LoVo (cell line): Measurements from ENCODE around the gene SPTBN1.

ENCODE experiments used
- DNase-seq: peaks from one replicate; pipeline ENCODE4 v3.0.0-alpha.2; 2016; ENCODE audit warnings: low spot score

The SPTBN1 gene

GRCh38 chr2:54591551-54591950 is 135.4 kb downstream of the SPTBN1 start:
- DNase-seq: no peak

- no peak for DNase-seq
These were observed 137.1 kb downstream of the SPTBN1 start for GRCh38 chr2:54593249-54593648.

- no peak for DNase-seq
These were observed 137.9 kb downstream of the SPTBN1 start for GRCh38 chr2:54594048-54594447.

- no peak for DNase-seq
These were observed 139.2 kb downstream of the SPTBN1 start for GRCh38 chr2:54595161-54595803.

GRCh38 chr2:54595999-54596902 is 140.1 kb downstream of the SPTBN1 start:
- no peak for DNase-seq

- DNase-seq: no peak
These were observed 141.2 kb downstream of the SPTBN1 start for GRCh38 chr2:54597153-54597848.

GRCh38 chr2:54598347-54599325 is 142.5 kb downstream of the SPTBN1 start:
- DNase-seq: no peak

- no peak for DNase-seq
These were observed 143.2 kb downstream of the SPTBN1 start for GRCh38 chr2:54599326-54599710.

GRCh38 chr2:54599914-54600313 is 143.8 kb downstream of the SPTBN1 start:
- DNase-seq: peak; percentile 29

GRCh38 chr2:54601339-54601738 is 145.2 kb downstream of the SPTBN1 start:
- DNase-seq: no peak

- DNase-seq: no peak
These were observed 146.7 kb downstream of the SPTBN1 start for GRCh38 chr2:54602736-54603322.

- DNase-seq: no peak
These were observed 147.2 kb downstream of the SPTBN1 start for GRCh38 chr2:54603357-54603756.

GRCh38 chr2:54603796-54604195 is 147.7 kb downstream of the SPTBN1 start:
- DNase-seq: no peak

GRCh38 chr2:54604871-54605270 is 148.7 kb downstream of the SPTBN1 start:
- DNase-seq: no peak

- DNase-seq: no peak
These were observed 149.7 kb downstream of the SPTBN1 start for GRCh38 chr2:54605836-54606235.

- DNase-seq: no peak
These were observed 150.3 kb downstream of the SPTBN1 start for GRCh38 chr2:54606393-54606958.

- no peak for DNase-seq
These were observed 152.1 kb downstream of the SPTBN1 start for GRCh38 chr2:54608224-54608623.

GRCh38 chr2:54609241-54609640 is 153.1 kb downstream of the SPTBN1 start:
- no peak for DNase-seq

- no peak for DNase-seq
These were observed 153.5 kb downstream of the SPTBN1 start for GRCh38 chr2:54609647-54610046.

- DNase-seq: no peak
These were observed 154.6 kb downstream of the SPTBN1 start for GRCh38 chr2:54610700-54611099.
